Measurements from ENCODE around the gene NTHL1. TPM values are rescaled to one million over a fixed set of nuclear protein-coding genes. Genes with fewer than 3 reads are reported as not detected.

The NTHL1 gene
- 10 to 100 TPM; 43.2 to 46.1 TPM for total RNA-seq
- polyA plus RNA-seq (2013, experiment 1 of 2): 31.0 TPM
- 29.8 TPM for polyA plus RNA-seq (2013, experiment 2 of 2)
- long read RNA-seq, experiment 1, transcript NTHL1-201 (6 exons, 1,067 nt): major isoform, 24 of 31 reads
- long read RNA-seq, experiment 1, partial matches to known transcripts: 1 of 31 reads
- long read RNA-seq, experiment 1, other reads (novel, unspliced or antisense): 4 of 31 reads
- long read RNA-seq, experiment 2, transcript NTHL1-201 (6 exons, 1,067 nt): major isoform, 38 of 47 reads
- long read RNA-seq, experiment 2, partial matches to known transcripts: 2 of 47 reads
- long read RNA-seq, experiment 2, other reads (novel, unspliced or antisense): 6 of 47 reads
- long read RNA-seq, experiment 3, transcript NTHL1-201 (6 exons, 1,067 nt): major isoform, 70 of 84 reads
- long read RNA-seq, experiment 3, partial matches to known transcripts: 2 of 84 reads
- long read RNA-seq, experiment 3, other reads (novel, unspliced or antisense): 12 of 84 reads
- long read RNA-seq, experiment 4, transcript NTHL1-201 (6 exons, 1,067 nt): major isoform, 185 of 202 reads
- long read RNA-seq, experiment 4, partial matches to known transcripts: 3 of 202 reads
- long read RNA-seq, experiment 4, other reads (novel, unspliced or antisense): 14 of 202 reads

GRCh38 chr16:2047330-2048115, at the start of gene NTHL1, which contains the start of gene TSC2:
Gene NTHL1 (minus strand): TSS chr16:2047834. CDS start chr16:2047823, 11 bp downstream.
Gene TSC2 (plus strand): TSS chr16:2047985. CDS start chr16:2048616, 631 bp downstream.
- Mint-ChIP-seq H3K9me3 (no peaks in the 10 kb centered on the region), H3K27me3 (ENCODE audit: insufficient read depth) (no peaks in the 10 kb centered on the region), H3K4me1 (peaks cover 11% of the 10 kb centered on the region), H3K4me3 (peak within 1 kb of the TSS; percentile 85), H3K27ac (peak within 1 kb of the TSS; percentile 58), H3K36me3 (ENCODE audit: low read depth) (peaks cover 19% of the 10 kb centered on the region)
- H3K4me3 ChIP-seq (ENCODE audit: low read length): peak within 1 kb of the TSS; percentile 87
- peak within 1 kb of the TSS; percentile 51 for H3K9ac ChIP-seq (ENCODE audit: extremely low read depth, low read length, poor library complexity, severe bottlenecking)
- no peaks in the 10 kb centered on the region for H3K4me1 ChIP-seq (ENCODE audit: control insufficient read depth, insufficient read depth, low read length)
- H3K9me3 ChIP-seq (ENCODE audit: control insufficient read depth, low read length): no peaks in the 10 kb centered on the region
- peak; percentile 54 for TF ChIP-seq CTCF (conservative IDR thresholded peaks at IDR 0.05)
- no peak within 1 kb of the TSS for H3K27ac ChIP-seq (ENCODE audit: low read depth, low read length)
- peaks cover 15% of the 10 kb centered on the region for H3K36me3 ChIP-seq (ENCODE audit: control insufficient read depth, insufficient read depth, low read length)
- whole genome bisulfite sequencing, 2 experiments (ENCODE audit: insufficient coverage in 1 of 2, insufficient read length in 1 of 2): 0 to 1% methylated on average over 37 to 81 of the region's 81 CpGs
- H3K27me3 ChIP-seq (ENCODE audit: control insufficient read depth, insufficient read depth, low read length, poor library complexity, severe bottlenecking): no peaks in the 10 kb centered on the region
- DNase-seq: peak; percentile 99

- Mint-ChIP-seq H3K27ac (no peak overlapping the region), H3K4me1 (no peaks in the 10 kb centered on the region), H3K36me3 (ENCODE audit: low read depth) (peaks cover 35% of the 10 kb centered on the region), H3K9me3 (no peaks in the 10 kb centered on the region), H3K4me3 (no peak overlapping the region), H3K27me3 (ENCODE audit: insufficient read depth) (no peaks in the 10 kb centered on the region)
- no peak overlapping the region for H3K9ac ChIP-seq (ENCODE audit: extremely low read depth, low read length, poor library complexity, severe bottlenecking)
- no peaks in the 10 kb centered on the region for H3K27me3 ChIP-seq (ENCODE audit: control insufficient read depth, insufficient read depth, low read length, poor library complexity, severe bottlenecking)
- H3K27ac ChIP-seq (ENCODE audit: low read depth, low read length): no peak overlapping the region
- whole genome bisulfite sequencing, 2 experiments (ENCODE audit: insufficient coverage in 1 of 2, insufficient read length in 1 of 2): 93 to 94% methylated on average over 7 to 25 of the region's 25 CpGs
- H3K9me3 ChIP-seq (ENCODE audit: control insufficient read depth, low read length): no peaks in the 10 kb centered on the region
- TF ChIP-seq CTCF (conservative IDR thresholded peaks at IDR 0.05): no peak
- H3K36me3 ChIP-seq (ENCODE audit: control insufficient read depth, insufficient read depth, low read length): peaks cover 7% of the 10 kb centered on the region
- H3K4me1 ChIP-seq (ENCODE audit: control insufficient read depth, insufficient read depth, low read length): peaks cover 6% of the 10 kb centered on the region
- DNase-seq: no peak
- H3K4me3 ChIP-seq (ENCODE audit: low read length): no peak overlapping the region
Measured at GRCh38 chr16:2096853-2097595, 49.4 kb upstream of the NTHL1 start.

All from endodermal cell (in vitro differentiated cells).